GM19452 (cell line): ENCODE measurements around the gene ZSWIM6.
"Not testable (repeated sequence)": the region's sequence is repeated elsewhere in the genome, so short reads cannot be mapped to it uniquely, and the experiment has no call there.

Experiments used
- ATAC-seq: cut with Tn5 transposase; IDR thresholded peaks from one replicate; pipeline ENCODE4 v1.9.1; 2021; ENCODE audit not compliant: unreplicated experiment

The ZSWIM6 gene

GRCh38 chr5:61405511-61406295, 73.6 kb downstream of the ZSWIM6 start:
- ATAC-seq, result no peak

DNA sequence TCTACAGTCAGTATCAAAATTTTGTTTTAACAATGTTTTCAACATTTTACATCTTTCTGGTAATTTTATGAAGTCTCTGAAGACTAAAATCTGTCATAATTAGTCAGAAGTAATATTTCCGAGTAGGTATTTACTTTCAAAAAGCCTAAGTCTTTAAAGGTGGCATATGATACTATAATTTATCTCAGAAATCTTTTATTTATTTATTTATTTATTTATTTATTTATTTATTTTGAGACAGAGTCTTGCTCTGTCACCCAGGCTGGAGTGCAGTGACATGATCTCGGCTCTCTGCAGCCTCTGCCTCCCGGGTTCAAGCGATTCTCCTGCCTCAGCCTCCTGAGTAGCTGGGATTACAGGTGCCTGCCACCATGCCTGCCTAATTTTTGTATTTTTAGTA, 74.4 kb downstream of the ZSWIM6 start:
- not testable (repeated sequence) for ATAC-seq

DNA sequence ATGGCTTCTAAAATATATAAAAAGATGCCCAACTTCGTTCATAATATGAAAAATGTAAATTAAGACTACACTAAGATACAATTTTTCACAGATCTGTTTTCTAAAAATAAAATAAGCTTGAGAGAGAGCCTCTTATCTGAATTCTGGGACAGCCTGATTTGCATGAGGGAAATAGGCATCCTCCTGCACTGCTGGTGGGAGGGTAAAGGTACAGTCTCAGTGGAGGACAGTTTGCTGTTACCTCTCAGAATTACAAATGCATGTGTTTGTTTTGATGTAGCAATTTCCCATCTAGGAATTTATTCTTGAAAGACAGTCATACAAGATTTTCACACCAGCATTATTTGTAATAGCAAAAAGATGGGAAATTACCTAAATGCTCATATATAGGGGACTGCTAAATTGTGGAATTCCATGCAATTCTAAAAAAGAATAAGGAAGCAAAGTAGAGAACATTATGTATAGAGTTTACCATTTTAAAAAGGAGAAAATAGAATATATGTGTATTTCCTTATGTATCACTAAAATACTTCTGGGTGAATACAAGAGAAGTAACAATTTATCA, 75.7 kb downstream of the ZSWIM6 start:
- no peak for ATAC-seq

DNA sequence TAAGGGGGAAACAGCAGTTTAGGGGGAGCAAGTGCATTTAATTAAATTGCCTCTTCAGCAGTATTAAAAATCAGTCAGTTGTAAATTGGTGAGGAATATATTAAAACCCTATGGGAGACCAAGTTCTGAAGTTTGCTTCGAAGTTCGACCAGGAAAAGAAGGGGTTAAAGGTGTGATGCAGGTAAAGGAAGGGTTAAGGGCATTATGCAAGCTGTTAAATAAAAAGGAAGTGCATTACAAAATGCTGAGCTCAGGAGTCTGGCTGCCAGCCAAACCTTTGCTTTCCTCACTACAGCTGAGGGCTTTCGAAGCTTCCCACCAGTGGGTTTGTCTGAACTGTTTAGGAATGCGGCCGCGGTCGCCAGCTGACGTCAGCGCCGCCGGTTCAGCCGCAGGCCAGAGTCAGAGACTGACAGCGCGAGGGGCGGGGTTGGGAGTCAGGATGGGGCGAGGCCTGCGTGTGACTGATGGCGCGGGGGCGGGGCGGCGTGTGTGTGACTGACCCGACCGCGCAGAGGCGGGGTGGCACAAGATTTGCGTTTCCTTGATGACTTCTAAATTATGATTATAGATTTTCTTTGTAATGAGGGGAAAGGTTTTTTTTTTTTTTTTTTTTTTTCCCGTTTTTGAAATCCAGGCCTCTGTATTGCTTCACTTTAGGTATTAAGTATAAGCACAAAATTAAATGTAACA, 76.6 kb downstream of the ZSWIM6 start:
- peak; percentile 99 for ATAC-seq

DNA sequence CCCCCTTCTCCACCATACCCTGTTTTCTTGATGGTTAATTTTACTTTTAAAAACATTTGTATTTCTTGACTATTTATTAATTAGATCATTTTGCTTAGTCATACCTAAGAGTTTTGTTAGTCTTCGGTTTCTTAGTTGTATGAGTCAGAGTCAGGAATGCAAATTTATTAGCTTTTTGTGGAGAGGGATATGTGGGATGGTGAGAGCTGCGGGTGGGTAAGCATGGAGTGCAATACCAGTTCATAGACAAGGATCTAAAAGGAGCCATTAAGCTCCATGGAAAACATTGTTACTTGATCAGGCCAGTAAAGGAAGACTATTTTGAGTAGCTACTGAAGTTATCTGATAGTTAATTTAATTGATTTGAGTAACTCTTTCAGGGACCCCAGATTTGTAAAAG, 77.5 kb downstream of the ZSWIM6 start:
- ATAC-seq, result no peak

DNA sequence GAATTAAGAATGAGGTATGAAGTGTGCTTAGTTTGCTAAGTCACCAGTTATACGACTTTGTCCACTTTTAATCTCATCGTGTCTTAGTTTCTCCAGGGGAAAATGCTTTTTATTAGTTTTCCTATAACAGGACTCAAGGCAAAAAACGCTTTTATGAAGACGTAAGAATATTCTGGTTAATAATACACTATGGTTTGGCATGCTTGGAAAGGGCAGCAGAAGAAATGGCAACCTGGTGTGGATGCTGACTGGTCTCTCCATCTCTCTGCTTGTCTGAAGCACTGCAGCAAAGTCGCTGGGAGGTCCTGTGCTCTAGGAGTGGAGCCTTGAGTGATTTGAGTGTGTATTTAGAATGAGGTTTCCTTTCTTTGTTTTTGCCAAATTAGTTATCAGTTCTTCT, 78.8 kb downstream of the ZSWIM6 start:
- no peak for ATAC-seq

- ATAC-seq, result no peak
Observed at GRCh38 chr5:61412361-61412760, 80.3 kb downstream of the ZSWIM6 start.

DNA sequence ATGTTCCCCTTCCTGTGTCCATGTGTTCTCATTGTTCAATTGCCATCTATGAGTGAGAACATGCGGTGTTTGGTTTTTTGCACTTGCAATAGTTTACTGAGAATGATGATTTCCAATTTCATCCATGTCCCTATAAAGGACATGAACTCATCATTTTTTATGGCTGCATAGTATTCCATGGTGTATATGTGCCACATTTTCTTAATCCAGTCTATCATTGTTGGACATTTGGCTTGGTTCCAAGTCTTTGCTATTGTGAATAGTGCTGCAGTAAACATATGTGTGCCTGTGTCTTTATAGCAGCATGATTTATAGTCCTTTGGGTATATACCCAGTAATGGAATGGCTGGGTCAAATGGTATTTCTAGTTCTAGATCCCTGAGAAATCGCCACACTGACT, 81.1 kb downstream of the ZSWIM6 start:
- ATAC-seq, result not testable (repeated sequence)

DNA sequence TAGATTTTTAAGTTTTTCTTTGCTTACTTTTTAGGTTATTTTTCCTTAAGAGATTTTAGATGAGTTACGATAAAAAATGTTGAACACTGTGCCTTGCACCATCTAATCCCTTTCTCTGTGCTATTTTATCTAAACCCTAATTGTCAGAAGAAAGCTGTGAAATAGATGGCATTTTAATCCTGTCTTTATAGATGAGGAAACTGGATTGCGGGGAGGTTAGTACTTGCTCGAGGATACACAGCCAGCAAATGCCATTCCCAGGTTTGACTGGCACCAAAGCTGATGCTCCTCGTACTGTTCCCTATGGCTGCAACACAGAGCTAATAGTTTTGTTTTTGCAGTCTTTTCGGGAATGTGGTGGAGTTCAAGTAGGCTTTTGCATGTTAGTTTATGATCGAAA, 82.7 kb downstream of the ZSWIM6 start:
- no peak for ATAC-seq

DNA sequence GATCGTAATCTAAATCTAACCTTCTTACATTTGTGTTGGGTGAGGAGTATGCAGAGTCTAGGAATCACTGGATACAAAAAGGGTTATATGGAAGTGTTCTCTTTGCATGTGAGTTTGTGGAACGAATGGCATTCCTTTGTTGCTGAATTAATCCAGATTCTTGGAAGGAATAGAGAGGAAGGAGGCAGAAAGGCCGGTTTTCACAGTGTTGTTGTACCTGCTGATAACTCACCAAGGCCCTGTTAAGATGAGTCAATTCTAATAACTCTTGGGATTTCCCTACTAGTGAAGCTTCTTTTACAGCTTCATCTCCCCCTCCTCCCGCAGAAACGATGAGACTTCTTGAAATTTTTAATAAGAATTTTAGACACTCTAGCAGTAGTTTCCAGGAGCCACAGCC, 84.0 kb downstream of the ZSWIM6 start:
- no peak for ATAC-seq

DNA sequence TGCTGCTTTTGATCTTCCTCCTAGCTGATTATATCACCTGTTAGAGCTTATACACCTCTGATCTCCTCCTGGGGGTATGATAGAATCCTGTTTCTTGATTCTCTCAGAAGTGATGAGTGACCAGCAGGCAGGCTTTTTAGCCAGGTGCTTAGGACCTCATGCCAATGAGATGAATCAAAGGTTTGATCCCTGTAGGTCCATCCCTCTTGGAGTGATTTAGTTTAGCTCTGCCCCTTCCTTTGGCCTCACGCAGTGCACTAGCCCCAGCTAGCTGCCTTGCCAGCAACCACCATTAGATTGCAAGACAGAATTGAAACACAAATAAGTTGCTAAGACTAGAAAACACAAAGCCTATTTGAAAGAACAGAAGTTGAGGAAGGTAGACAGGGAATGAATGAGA, 84.4 kb downstream of the ZSWIM6 start:
- ATAC-seq, result no peak

GRCh38 chr5:61417340-61417739, 85.3 kb downstream of the ZSWIM6 start:
- no peak for ATAC-seq

GRCh38 chr5:61417851-61418250, 85.8 kb downstream of the ZSWIM6 start:
- no peak for ATAC-seq

- ATAC-seq, result no peak
Observed at GRCh38 chr5:61419106-61419505, 87.0 kb downstream of the ZSWIM6 start.

- ATAC-seq, result no peak
Observed at GRCh38 chr5:61420016-61420415, 88.0 kb downstream of the ZSWIM6 start.

DNA sequence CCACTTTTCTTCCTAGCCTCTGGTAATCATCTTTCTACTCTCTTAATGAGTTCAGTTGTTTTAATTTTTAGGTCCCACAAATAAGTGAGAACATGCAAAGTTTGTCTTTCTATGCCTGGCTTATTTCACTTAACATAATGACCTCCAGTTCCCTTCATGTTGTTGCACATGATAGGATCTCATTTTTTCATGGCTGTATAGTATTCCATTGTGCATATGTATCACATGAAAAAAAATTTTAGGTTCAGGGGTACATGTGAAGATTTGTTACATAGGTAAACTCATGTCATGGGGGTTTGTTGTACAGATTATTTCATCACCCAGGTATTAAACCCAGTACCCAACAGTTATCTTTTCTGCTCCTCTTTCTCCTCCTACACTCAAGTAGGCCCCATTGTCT, 89.2 kb downstream of the ZSWIM6 start:
- not testable (repeated sequence) for ATAC-seq

DNA sequence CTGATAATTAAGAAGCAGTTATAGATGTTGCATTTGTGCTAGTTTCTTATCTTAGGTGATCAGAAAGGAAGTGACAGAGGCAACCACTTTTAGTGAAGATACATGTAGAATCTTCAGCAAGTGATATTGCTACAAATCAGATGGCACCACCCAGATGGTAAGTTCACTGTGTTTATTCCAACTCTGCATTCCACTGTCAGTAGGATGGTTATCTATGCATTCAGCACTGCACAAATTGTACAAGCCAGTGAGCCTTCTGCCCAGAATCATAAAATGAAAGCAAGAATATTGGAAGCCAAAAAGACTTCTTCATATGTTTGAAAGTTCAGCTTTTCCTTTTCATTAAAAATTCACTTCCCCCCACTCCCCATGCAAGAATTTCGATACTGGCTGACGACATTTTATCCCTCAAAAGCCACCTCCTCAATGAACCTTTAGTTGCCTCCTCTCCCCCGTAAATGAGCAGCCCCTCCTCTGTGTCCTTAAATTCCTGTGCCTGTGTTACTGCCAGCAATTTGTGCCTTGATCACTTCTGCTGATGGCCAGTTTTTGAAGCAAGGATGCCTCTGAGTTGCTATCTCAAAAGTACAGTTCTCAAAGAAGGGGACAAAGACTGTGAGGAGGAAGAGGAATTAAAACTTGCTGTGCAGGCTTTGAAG, 91.6 kb downstream of the ZSWIM6 start:
- no peak for ATAC-seq

DNA sequence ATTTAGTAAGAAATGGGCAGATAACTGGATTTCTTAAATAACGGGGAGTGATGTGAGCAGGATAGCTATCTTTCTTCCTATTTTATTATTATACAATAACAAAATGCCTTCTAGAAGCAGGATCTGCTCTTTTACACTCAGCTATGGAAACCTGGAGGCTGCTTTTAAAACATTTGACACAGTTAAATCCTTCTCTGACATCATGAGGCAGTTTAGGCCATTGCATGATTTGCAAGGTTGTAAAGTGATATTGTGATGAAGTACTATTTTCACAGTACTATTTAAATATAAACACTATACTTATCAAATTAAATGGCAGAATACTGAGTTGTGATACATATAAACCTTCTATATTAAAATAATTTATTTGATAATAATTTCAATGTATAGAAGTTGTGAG, 93.9 kb downstream of the ZSWIM6 start:
- ATAC-seq, result no peak

GRCh38 chr5:61429906-61430305, 97.8 kb downstream of the ZSWIM6 start:
- ATAC-seq, result no peak

DNA sequence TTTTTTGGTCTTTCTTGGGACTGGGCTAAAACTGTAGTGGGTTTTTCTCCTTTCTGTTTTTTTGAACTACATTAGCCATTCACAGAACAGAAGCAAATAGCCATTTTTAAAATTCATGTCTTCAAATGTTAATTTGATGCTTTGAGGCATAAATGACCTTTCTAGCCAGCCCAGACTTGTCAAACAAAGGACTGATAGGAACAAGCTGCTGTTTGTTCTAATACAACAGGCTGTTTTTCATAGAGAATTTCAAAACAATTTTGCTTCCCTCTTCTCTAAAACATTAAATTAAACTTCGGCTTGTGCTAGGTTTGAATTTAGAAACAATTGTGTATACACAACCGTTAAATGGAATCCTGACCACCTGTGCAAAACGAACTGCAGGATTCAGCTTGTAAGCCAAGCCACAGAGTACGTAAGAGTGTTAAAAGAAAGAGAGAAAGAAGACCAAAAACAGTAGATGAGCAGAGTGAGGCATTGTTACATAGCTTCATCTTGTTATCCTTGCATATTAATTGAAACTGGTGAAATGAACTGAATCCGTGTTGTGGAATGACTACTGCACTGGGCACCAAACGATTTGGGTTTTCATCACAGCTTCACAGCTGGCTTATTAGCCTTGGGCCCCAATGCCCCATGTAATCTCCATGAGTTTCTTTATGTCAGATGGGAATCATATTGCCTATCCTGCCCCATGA, 100.0 kb downstream of the ZSWIM6 start:
- ATAC-seq, result no peak

DNA sequence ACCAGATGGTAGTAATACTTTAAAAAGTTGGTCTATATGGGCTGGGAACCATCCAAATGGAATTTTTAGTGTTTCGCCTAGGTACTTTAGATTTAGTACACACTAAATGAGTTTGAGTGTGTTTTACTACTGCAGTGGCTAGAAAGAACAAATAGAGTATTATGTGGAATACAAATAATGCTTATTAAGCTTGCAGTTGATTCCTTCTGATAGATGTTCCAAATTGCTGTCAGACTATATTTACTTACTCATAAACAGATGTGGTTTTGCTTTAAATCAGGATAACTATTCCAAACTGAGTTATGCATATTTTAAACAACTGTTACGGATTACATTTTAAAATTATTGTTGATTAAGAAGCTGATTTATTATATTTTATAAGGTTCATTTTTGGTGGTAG, 103.3 kb downstream of the ZSWIM6 start:
- ATAC-seq, result no peak
